Measurements from ENCODE around the gene CNTNAP1.

Gene CNTNAP1

GRCh38 chr17:42669977-42670788, 12.1 kb upstream of the CNTNAP1 start:
- TF ChIP-seq, protein P1, sequence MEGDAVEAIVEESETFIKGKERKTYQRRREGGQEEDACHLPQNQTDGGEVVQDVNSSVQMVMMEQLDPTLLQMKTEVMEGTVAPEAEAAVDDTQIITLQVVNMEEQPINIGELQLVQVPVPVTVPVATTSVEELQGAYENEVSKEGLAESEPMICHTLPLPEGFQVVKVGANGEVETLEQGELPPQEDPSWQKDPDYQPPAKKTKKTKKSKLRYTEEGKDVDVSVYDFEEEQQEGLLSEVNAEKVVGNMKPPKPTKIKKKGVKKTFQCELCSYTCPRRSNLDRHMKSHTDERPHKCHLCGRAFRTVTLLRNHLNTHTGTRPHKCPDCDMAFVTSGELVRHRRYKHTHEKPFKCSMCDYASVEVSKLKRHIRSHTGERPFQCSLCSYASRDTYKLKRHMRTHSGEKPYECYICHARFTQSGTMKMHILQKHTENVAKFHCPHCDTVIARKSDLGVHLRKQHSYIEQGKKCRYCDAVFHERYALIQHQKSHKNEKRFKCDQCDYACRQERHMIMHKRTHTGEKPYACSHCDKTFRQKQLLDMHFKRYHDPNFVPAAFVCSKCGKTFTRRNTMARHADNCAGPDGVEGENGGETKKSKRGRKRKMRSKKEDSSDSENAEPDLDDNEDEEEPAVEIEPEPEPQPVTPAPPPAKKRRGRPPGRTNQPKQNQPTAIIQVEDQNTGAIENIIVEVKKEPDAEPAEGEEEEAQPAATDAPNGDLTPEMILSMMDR (conservative IDR thresholded peaks at IDR 0.05; ENCODE audit: low read depth, low read length) = no peak
- H3K4me1 ChIP-seq (ENCODE audit: low read depth, poor library complexity, severe bottlenecking) = peaks cover 26% of the 10 kb centered on the region
- H3K79me2 ChIP-seq (ENCODE audit: insufficient read depth, low read depth) = peaks cover 41% of the 10 kb centered on the region
- H2AFZ ChIP-seq (ENCODE audit: low read depth) = no peak overlapping the region
- no peak overlapping the region for H3K9ac ChIP-seq
- peaks cover 6% of the 10 kb centered on the region for H3K36me3 ChIP-seq (ENCODE audit: insufficient read depth)
- no peaks in the 10 kb centered on the region for H3K27me3 ChIP-seq (ENCODE audit: insufficient read depth, low read depth)
- no peak overlapping the region for H3K27ac ChIP-seq
- no peaks in the 10 kb centered on the region for H4K20me1 ChIP-seq (ENCODE audit: insufficient read depth)
- H3K4me2 ChIP-seq = no peak overlapping the region
- no peak overlapping the region for H3K4me3 ChIP-seq (IDR thresholded peaks at IDR 0.05; ENCODE audit: insufficient read depth, low read depth, low read length)

GRCh38 chr17:42670789-42671657, 11.3 kb upstream of the CNTNAP1 start:
- no peak overlapping the region for H3K27ac ChIP-seq
- H4K20me1 ChIP-seq (ENCODE audit: insufficient read depth) = no peaks in the 10 kb centered on the region
- no peak overlapping the region for H2AFZ ChIP-seq (ENCODE audit: low read depth)
- H3K4me3 ChIP-seq (IDR thresholded peaks at IDR 0.05; ENCODE audit: insufficient read depth, low read depth, low read length) = no peak overlapping the region
- no peak overlapping the region for H3K4me2 ChIP-seq
- TF ChIP-seq, protein P1 (conservative IDR thresholded peaks at IDR 0.05; ENCODE audit: low read depth, low read length) = no peak
- no peak overlapping the region for H3K9ac ChIP-seq
- H3K79me2 ChIP-seq (ENCODE audit: insufficient read depth, low read depth) = peaks cover 50% of the 10 kb centered on the region
- H3K36me3 ChIP-seq (ENCODE audit: insufficient read depth) = peaks cover 6% of the 10 kb centered on the region
- H3K4me1 ChIP-seq (ENCODE audit: low read depth, poor library complexity, severe bottlenecking) = peaks cover 26% of the 10 kb centered on the region
- no peaks in the 10 kb centered on the region for H3K27me3 ChIP-seq (ENCODE audit: insufficient read depth, low read depth)

DNA sequence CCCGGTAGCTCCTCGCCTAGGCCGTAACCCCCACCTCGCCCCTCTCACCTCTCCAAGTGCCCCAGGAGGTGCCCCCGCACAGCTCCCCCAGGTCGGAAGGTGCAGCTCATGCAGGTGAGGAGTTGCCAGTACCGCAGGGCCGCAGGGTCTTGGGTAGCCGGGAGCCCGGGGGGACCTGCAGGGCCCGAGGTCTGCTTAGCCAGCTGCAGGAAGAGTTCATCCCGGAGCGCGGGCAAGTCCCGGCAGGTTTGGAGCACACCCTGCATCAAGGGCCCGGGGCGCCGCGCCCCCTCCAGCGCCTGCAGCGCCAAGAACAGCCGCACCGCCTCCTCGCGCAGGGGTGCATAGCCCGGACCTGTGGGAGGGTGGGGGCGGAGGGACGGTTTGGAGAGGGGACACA, 10.3 kb upstream of the CNTNAP1 start:
- TF ChIP-seq, protein P1 (conservative IDR thresholded peaks at IDR 0.05; ENCODE audit: low read depth, low read length) = no peak
- Histone ChIP-seq H3K4me1 (ENCODE audit: low read depth, poor library complexity, severe bottlenecking) (peaks cover 26% of the 10 kb centered on the region), H3K27me3 (ENCODE audit: insufficient read depth, low read depth) (no peaks in the 10 kb centered on the region), H3K27ac (no peak overlapping the region), H3K36me3 (ENCODE audit: insufficient read depth) (peaks cover 6% of the 10 kb centered on the region), H3K4me2 (no peak overlapping the region), H4K20me1 (ENCODE audit: insufficient read depth) (no peaks in the 10 kb centered on the region), H3K79me2 (ENCODE audit: insufficient read depth, low read depth) (peaks cover 57% of the 10 kb centered on the region), H3K9ac (no peak overlapping the region), H2AFZ (ENCODE audit: low read depth) (no peak overlapping the region), H3K4me3 (IDR thresholded peaks at IDR 0.05; ENCODE audit: insufficient read depth, low read depth, low read length) (no peak overlapping the region)

- no peak overlapping the region for H3K4me3 ChIP-seq (IDR thresholded peaks at IDR 0.05; ENCODE audit: insufficient read depth, low read depth, low read length)
- H3K4me1 ChIP-seq (ENCODE audit: low read depth, poor library complexity, severe bottlenecking) = peaks cover 20% of the 10 kb centered on the region
- H3K79me2 ChIP-seq (ENCODE audit: insufficient read depth, low read depth) = peaks cover 62% of the 10 kb centered on the region
- TF ChIP-seq, protein P1 (conservative IDR thresholded peaks at IDR 0.05; ENCODE audit: low read depth, low read length) = no peak
- peaks cover 6% of the 10 kb centered on the region for H3K36me3 ChIP-seq (ENCODE audit: insufficient read depth)
- H3K9ac ChIP-seq = no peak overlapping the region
- no peaks in the 10 kb centered on the region for H4K20me1 ChIP-seq (ENCODE audit: insufficient read depth)
- H3K4me2 ChIP-seq = no peak overlapping the region
- no peak overlapping the region for H3K27ac ChIP-seq
- H3K27me3 ChIP-seq (ENCODE audit: insufficient read depth, low read depth) = no peaks in the 10 kb centered on the region
- H2AFZ ChIP-seq (ENCODE audit: low read depth) = no peak overlapping the region
Observed at GRCh38 chr17:42673266-42673884, 9.0 kb upstream of the CNTNAP1 start.

Data from KMS-11 (cell line).